Retinal pigment epithelial cell (primary cell): ENCODE results near the gene MRPL49.

ENCODE experiments used
- DNase-seq: peaks from one replicate; pipeline ENCODE4 v3.0.0-alpha.2; 2010; ENCODE audit warnings: low read depth
- H3K4me3 ChIP-seq: 2 replicates; pipeline ENCODE4 v1.5.1; 2011; ENCODE audit warnings: mild to moderate bottlenecking, low read length, control low read depth, moderate library complexity
- TF ChIP-seq, protein P1 (sequence below): conservative IDR thresholded peaks from 2 replicates; pipeline ENCODE4 v1.5.1; 2011; ENCODE audit warnings: low read depth, low read length, control low read depth, inconsistent platforms

MRPL49 gene

DNA sequence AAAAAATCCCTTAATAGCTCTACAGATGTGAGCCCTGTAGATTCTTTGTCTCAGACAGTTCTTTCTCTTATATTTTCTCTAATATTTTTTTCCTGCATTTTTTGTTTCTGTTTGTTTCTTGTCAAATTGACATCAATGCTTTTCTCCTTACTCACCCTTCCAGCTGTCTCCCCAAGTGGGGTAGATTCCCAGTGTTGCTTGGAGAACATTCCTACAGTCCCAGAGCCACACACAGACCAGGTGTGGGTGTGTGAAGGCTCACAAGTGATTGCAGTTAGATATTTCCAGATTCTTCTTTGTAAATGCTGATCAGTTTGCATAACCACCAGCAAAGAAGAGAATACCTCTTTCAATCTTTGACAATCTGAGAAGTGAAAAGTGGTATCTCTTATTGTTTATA, 18.6 kb upstream of the MRPL49 start:
- H3K4me3 ChIP-seq, result no peak overlapping the region
- TF ChIP-seq, protein P1, sequence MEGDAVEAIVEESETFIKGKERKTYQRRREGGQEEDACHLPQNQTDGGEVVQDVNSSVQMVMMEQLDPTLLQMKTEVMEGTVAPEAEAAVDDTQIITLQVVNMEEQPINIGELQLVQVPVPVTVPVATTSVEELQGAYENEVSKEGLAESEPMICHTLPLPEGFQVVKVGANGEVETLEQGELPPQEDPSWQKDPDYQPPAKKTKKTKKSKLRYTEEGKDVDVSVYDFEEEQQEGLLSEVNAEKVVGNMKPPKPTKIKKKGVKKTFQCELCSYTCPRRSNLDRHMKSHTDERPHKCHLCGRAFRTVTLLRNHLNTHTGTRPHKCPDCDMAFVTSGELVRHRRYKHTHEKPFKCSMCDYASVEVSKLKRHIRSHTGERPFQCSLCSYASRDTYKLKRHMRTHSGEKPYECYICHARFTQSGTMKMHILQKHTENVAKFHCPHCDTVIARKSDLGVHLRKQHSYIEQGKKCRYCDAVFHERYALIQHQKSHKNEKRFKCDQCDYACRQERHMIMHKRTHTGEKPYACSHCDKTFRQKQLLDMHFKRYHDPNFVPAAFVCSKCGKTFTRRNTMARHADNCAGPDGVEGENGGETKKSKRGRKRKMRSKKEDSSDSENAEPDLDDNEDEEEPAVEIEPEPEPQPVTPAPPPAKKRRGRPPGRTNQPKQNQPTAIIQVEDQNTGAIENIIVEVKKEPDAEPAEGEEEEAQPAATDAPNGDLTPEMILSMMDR, result no peak
- no peak for DNase-seq

DNA sequence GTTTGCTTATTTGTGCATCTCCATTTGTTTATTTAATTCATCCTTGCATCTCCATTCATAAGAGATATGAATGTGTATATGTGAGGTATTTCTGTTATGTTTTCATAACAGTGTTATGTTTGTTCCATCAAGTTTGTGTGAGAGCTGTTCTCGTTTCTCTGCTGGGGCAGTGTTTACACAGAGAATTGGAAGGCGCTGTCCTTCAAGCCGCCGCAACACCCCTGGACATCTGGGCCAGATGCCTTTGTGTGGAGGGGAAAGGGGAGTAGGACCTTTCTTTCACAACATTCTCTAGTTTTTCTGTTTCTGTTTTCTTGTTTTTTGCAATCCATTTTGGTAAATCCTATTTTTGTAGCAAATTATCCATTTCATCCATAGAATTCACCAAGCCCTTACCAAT, 17.5 kb upstream of the MRPL49 start:
- H3K4me3 ChIP-seq, result no peak overlapping the region
- no peak for DNase-seq
- TF ChIP-seq, protein P1, result no peak

DNA sequence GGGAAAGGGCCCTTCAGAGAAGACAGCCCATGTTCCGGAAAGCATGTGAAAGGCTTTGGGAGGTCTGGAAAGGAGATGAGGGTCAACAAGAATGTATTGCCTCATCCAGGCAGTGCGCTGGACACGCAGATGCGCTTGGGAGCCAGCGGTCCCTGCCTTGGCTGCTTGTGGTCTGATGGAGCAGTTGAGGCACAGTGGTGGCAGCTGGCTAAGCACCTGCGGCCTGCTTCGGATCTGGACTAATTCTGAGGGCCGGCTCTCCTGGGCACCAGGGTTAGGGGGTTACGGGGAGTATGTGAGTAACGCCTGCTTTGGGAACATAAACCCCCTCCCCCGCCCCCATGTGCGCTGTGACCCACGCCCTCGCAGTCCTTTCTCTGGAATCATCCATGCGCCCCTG, 15.0 kb upstream of the MRPL49 start:
- TF ChIP-seq, protein P1, result no peak
- no peak for DNase-seq
- no peak overlapping the region for H3K4me3 ChIP-seq

DNA sequence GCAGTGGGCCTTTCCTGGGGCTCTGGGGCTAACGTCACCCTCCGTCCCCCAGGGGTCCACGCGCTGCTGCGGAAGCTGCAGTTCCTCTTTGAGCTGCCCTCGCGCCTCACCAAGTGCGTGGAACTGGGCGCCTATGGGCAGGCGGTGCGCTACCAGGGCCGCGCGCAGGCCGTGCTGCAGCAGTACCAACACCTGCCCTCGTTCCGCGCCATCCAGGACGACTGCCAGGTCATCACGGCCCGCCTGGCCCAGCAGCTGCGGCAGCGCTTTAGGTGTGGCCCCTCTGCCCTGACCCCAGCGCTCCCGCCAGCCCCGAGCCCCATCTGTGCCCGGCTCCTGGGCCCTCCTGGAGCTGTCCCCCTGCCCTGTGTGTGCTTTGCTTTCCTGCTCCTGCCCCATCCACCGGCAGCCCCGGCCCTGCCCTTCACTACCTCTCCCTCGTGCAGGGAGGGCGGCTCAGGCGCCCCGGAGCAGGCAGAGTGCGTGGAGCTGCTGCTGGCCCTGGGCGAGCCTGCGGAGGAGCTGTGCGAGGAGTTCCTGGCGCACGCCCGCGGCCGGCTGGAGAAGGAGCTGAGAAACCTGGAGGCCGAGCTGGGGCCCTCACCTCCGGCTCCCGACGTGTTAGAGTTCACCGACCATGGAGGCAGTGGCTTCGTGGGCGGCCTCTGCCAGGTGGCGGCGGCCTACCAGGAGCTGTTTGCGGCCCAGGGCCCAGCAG, 14.2 kb upstream of the MRPL49 start:
- no peak for DNase-seq
- no peak overlapping the region for H3K4me3 ChIP-seq
- TF ChIP-seq, protein P1, result no peak

DNA sequence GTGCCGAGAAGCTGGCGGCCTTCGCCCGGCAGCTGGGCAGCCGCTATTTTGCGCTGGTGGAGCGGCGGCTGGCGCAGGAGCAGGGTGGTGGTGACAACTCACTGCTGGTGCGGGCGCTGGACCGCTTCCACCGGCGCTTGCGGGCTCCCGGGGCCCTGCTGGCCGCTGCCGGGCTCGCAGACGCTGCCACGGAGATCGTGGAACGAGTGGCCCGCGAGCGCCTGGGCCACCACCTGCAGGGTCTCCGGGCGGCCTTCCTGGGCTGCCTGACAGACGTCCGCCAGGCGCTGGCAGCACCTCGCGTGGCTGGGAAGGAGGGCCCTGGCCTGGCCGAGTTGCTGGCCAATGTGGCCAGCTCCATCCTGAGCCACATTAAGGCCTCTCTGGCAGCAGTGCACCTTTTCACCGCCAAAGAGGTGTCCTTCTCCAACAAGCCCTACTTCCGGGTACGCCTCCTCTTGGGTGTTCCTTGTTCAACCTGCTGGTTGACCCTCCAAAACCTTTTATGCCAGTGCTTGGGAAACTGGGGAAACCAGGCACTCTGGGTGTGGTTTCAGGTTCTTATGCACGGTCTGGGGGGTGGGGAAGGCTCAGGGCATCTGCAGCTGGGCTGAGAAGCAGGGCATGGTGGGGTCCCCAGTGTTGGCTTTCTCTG, 13.5 kb upstream of the MRPL49 start:
- DNase-seq, result no peak
- TF ChIP-seq, protein P1, result no peak
- no peak overlapping the region for H3K4me3 ChIP-seq

DNA sequence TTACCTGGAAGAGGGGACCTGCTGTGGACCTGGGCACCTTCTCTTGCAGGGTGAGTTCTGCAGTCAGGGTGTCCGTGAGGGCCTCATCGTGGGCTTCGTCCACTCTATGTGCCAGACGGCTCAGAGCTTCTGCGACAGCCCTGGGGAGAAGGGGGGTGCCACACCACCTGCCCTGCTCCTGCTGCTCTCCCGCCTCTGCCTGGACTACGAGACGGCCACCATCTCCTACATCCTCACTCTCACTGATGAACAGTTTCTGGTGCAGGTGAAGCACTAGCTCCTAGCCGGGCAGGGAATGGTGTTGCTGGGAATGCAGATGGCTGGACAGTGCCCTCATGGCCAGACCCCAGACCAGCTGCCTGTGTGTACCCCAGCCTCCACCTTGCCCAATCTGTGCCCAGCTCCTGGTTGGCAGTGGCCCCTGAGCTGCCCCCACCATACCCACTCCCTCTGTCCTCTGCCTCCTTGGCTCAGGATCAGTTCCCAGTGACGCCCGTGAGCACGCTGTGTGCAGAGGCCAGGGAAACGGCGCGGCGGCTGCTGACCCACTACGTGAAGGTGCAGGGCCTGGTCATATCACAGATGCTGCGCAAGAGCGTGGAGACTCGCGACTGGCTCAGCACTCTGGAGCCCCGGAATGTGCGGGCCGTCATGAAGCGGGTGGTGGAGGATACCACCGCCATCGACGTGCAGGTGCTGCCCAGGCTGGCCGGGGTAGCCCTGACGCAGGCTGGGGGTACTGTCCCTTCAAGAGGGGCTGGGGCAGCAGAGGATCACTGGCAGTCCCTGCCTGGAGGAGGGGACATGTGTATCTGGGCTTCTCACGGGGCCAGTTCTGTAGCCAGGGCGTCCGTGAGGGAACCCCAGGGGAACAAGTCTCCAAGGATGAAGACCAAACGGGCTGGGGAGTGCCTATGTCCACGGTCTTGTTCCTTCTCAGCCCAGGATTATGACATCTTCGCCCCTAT, 12.6 kb upstream of the MRPL49 start:
- DNase-seq, result no peak
- TF ChIP-seq, protein P1, result no peak

More for the DNA sequence above, 12.6 kb upstream of the MRPL49 start:
- H3K4me3 ChIP-seq, result no peak overlapping the region
